H54 (cell line): Measurements from ENCODE around the gene TUBA1B.

Experiments
- DNase-seq: peaks from one replicate; pipeline ENCODE4 v3.0.0; 2011; ENCODE audit warnings: low spot score, mixed read lengths; ENCODE audit not compliant: insufficient read length
- FAIRE-seq: peaks from 3 replicates; lab custom pipeline; 2011; peaks lifted over from hg19 to GRCh38; lab: Jason Lieb, UNC
- POLR2A ChIP-seq: IDR thresholded peaks from 2 replicates; pipeline ENCODE4 v1.6.1; 2011; ENCODE audit warnings: low read depth, mild to moderate bottlenecking, low read length

Gene TUBA1B

GRCh38 chr12:49108958-49109404, 22.2 kb downstream of the TUBA1B start:
- no peak for TF ChIP-seq POLR2A
- no peak for FAIRE-seq
- DNase-seq = no peak

GRCh38 chr12:49105504-49106084, 25.6 kb downstream of the TUBA1B start:
- DNase-seq (no peak), FAIRE-seq (no peak)
- TF ChIP-seq POLR2A = no peak

DNA sequence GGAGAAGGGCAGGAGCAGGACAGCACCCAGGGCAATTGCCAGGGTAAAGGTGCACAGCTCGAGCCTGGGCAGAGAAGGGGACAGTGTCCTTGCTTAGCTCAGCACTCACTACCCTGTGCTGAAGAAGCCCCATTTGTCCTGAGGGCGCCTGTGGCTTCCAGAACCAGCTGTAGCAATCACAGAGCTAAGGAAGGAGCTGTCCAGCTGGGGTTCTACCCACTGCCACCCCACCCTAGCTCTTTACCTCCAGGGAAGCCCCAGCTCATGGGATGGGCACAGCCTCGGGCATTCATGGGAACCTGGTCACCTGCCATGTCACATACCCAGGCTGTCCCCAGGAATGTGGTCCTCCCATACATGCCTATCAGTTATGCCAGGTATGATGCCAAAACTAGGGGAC, 26.4 kb downstream of the TUBA1B start:
- no peak for TF ChIP-seq POLR2A
- DNase-seq = no peak
- no peak for FAIRE-seq

DNA sequence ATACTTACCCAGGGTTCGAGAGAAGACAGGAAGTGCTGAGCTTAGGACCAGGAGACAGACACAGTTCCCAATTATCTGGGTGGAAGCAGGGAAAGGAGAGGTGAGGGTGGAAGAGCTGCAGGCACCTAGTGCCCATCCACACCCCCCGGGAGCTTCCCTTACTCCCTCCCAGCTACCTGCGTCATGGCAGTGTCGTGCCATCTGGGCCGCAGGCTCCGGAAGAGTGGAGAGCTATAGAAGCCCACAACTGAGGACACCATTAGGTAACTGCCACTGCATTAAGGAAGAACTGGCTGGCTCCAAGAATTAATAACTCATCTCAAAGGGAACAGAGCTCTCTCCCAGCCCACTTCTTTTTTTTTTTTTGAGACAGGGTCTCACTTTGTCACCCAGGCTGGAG, 30.8 kb downstream of the TUBA1B start:
- DNase-seq = no peak
- no peak for FAIRE-seq
- no peak for TF ChIP-seq POLR2A

DNA sequence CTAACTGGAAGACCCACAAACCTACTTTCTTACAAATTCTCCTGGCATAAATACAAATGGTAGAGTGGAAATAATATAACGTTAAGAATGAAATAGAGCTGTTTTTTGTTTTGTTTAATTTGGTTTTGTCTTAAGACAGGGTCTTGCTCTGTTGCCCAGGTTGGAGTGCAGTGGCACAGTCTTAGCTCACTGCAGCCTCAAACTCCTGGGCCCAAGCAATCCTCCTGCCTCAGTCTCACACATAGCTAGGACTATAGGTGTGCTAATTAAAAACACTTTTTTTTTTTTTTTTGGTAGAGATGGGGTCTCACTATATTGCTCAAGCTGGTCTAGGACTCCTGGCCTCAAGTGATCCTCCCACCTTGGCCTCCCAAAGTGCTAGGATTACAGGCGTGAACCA, 32.5 kb downstream of the TUBA1B start:
- FAIRE-seq (no peak), DNase-seq (no peak)
- TF ChIP-seq POLR2A = no peak

GRCh38 chr12:49098035-49098451, 33.2 kb downstream of the TUBA1B start:
- DNase-seq (no peak), FAIRE-seq (no peak)
- TF ChIP-seq POLR2A = no peak

GRCh38 chr12:49097381-49097780, 33.8 kb downstream of the TUBA1B start:
- no peak for TF ChIP-seq POLR2A
- FAIRE-seq (no peak), DNase-seq (no peak)

DNA sequence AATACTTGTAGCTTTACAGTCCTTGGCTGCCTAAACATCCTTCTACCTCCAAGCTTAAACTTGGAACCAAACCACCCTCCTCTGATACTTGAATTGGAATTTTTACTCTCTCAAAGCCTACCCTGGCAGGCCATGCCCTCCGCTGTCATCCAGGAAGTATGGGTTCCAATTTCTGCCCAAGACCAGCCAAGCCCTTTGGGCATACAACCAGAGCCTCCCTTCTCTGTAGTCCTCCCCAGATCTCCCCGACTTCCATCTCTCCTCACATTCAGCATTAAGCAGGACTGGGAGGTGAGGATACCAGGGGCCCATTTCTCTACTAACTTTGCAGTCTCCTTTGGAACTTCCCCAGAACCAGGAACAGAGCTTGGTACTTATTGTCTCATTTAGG, 36.2 kb downstream of the TUBA1B start:
- DNase-seq (no peak), FAIRE-seq (no peak)
- TF ChIP-seq POLR2A = no peak

DNA sequence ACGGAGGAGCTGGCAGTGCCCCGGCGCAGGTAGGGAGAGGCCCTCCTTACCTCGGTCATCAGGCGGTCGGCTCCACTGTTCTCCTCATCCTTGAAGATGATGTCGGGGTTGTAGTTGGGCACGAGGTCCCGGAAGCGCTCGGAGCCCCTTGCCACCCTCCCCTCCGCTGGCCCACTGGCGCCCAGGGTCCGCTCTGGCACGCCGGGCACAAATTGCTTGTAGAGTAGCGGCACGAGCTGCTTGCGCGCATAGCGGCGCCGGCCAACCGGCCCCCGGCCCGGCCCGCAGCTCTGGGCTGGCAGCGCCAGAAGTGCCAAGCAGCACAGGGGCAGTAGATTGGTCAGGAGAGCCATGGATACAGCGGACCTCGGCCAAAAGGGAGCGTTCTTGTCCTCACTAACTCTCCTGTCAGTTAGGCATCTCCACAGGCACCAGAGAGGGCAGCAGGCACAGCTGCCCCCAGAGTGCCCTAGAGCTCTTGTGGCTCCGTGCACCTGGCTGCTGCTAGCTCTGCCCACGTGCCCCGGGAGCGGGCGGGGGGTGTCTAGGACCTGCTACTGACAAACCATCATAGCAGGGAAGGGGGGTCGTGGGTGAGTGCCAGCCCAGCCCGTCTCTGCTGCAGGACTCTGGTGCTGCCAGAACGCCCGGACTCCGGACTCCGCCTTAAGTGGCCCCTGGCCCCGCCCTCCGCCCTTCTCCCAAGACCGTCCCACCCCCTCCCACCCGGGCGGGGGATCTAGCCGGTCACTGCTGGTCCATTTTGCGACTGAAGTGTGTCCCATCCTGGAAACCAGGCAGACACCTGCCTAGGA, 36.8 kb downstream of the TUBA1B start, which contains the start of gene DHH:
TSS of gene DHH (minus strand) at position 642 of the 815 bp plus-strand sequence. CDS start at position 353, 289 bp downstream.
- no peak for TF ChIP-seq POLR2A
- DNase-seq = no peak
- FAIRE-seq = no peak

- no peak for DNase-seq
- TF ChIP-seq POLR2A = no peak
- FAIRE-seq = no peak
Measured at GRCh38 chr12:49093792-49094159, 37.4 kb downstream of the TUBA1B start.

GRCh38 chr12:49092816-49093406, 38.3 kb downstream of the TUBA1B start:
- DNase-seq (no peak), FAIRE-seq (no peak)

DNA sequence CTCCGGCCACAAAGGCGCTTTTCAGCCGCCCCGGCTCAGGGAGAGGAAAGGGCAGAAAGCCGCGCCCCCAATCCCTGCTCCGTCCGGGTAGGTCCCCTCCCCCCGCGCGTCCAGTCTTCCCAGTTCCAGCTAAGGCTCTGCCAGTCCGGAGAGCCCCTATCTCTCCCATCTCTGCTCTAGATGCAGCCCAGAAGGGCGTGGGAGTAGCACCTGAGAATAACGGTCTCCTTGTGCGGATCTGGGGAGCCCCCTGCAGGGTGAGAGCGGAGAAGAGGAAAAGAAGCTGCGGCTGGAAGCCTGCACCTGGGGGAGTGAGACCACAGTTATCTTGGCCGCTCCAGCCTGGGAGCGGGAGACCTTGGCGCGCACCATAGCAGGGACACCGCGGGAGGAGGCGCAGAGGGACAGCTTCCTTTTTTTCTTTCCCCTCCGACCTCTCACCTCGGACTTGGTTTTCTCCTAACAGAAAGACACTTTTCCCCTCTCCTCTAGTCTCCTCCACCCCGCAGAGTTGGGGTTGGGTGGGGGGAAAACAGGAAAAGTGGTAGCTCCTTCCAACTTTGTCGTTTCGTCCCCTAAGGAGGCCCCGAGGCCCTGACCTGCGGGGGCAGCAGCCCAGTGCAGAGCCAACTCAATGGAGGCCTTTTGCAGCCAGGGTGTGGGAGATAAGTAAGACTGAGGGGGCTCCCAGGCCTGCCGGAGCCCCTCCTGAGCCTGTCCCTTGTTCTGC, 38.9 kb downstream of the TUBA1B start:
- DNase-seq (no peak), FAIRE-seq (no peak)
- no peak for TF ChIP-seq POLR2A

More at GRCh38 chr12:49092816-49093406, 38.3 kb downstream of the TUBA1B start:
- TF ChIP-seq POLR2A = no peak

GRCh38 chr12:49091836-49092085, 39.4 kb downstream of the TUBA1B start:
- TF ChIP-seq POLR2A = no peak
- DNase-seq (no peak), FAIRE-seq (no peak)
